Sciatic nerve (tissue), 2 donors: ENCODE measurements around the gene DNAJC21. TPM values are rescaled to one million over a fixed set of nuclear protein-coding genes. Genes with fewer than 3 reads are reported as not detected.
"Not testable (repeated sequence)": the region's sequence is repeated elsewhere in the genome, so short reads cannot be mapped to it uniquely, and the experiment has no call there.

Source experiments
- ATAC-seq: fragments of 200-7000 bp; cut with Tn5 transposase; one replicate; pipeline ENCODE4 v1.9.1; 2020; ENCODE audit warnings: mild to moderate bottlenecking, moderate library complexity
- DNase-seq: peaks from one replicate; pipeline ENCODE4 v3.0.0-alpha.2; 2020; ENCODE audit warnings: low spot score
- intact Hi-C: fragments of 100-400 bp; cut with DNase I; formaldehyde crosslinking; loops from one replicate; pipeline ENCODE4 v1.14.2; 2022
- total RNA-seq: library from RNA; stranded (reverse); fragmentation: NEBNext Ultra II Directional; extraction: Animal tissue kit (Norgen Biotek cat#: 25700); gene quantifications from one replicate; pipeline ENCODE4 v1.2.1, GENCODE V29; 2021
- donor health status: DM: no; HTN: no; CAD: no.
- donor health status: DM: no; HTN: no; CAD: no.

The DNAJC21 gene
- total RNA-seq, 1 donor from 2014 or later: 48.3 TPM

DNA sequence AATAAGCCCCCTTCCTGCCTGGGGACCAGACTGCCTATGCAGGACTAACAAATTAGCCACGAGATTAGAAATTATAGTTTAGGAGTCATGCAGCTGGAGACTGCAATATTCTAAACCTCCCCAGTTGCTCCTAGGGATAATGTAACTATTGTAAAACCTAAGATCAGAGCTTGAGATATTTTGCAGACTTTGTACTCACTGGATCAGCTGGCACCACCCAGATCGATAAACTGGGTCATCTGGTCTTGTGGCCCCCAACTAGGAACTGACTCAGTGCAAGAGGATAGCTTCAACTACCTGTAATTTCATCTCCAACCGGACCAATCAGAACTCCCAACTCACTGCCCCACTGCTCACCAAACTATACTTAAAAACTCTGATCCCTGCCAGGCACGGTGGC lies 38.2 kb downstream of the DNAJC21 start:
- intact Hi-C loops: no loop called here
- ATAC-seq: no peak

DNA sequence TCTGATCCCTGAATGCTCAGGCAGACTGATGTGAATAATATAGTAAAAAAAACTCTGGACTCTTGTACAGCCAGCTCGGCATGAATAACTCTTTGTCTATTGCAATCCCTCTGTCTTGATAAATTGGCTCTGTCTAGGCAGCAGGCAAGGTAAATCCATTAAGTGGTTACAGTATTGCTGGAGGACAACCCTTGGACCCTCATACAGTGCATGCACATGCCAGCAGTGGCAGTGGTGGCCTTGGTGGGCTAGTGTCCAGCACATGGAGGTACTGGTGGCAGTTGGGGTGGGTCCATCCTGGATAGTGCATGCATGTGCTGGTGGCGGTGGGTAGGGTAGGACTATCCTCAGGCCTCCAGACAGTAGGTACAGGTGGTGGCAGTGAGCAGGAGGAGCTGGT lies 38.9 kb downstream of the DNAJC21 start:
- DNase-seq (no peak), ATAC-seq (no peak)
- intact Hi-C loops: no loop called here

More for the DNA sequence above, 38.2 kb downstream of the DNAJC21 start:
- DNase-seq: no peak

DNA sequence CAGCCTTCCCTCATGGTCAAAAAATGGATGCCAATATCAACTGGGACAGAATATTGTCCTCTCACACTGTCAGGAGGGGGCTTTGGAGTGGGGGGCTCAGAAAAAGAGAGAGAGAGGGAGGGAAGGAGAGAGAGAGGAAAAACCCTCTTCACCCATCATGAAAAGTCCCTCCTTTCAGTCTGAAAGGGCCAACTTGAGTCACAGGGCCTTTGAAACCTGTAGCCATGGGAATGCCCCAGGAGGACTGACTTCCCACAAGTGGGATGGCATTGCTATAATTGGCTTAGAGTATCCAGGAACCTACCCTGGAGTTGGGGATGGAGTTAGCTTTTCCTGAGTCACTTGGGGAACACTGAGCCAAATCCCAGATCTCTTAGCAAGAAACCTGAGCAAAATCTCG lies 41.2 kb downstream of the DNAJC21 start:
- intact Hi-C loops: no loop called here
- ATAC-seq (no peak), DNase-seq (no peak)

- DNase-seq, intact Hi-C loops, ATAC-seq: not testable (repeated sequence)
Measured at GRCh38 chr5:34971655-34972054, 42.3 kb downstream of the DNAJC21 start.

DNA sequence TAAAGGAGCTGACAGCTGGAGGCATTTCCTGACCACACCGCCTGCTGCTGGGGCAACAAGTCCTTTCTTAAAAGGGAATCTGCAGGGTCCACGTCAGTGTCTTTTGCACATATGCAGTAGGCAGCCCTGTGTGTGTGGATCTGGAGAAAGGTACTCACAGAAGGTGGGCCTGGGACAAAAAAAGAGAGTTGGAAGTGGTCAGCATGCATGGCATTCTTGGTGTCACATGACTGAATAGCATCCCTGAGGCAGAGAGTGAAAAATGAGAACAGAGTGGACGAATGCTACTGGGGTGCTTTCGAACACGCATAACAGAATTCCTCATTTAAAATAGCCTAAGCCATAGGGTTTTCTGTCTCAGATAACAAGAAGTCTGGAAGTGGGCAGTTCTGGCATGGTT lies 47.0 kb downstream of the DNAJC21 start:
- ATAC-seq (no peak), DNase-seq (no peak)
- intact Hi-C loops: no loop called here

DNA sequence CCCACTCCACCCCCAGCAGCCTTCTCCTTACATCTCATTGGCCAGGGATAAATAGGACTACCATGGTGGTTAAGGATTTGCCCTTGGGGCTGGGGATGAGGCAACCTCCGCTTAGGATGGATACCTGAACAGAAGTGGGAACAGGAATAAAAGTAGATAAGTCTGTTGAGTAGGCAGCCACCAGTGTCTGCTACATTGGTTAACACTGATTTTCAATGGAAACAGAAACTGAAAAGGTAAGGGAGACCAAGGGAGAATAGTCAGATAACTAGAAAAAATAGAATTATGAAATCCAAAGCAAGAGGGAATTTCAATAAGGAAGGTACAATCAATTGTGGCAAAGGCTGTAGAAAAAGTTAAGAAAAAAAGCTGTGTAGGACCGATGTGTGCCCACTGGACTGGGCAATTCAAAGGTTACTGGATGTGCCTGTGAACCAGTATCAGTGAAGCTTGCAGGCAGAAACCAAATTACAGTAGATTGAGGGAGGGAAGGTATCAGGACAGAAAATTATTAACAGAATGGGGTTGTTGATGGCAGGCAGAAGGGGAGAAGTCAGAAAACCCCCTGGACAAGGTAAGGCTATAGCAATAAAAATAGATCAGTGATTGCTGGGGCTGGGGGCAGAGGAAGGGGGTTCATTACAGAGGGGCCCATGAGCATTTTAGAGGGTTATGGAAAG lies 48.7 kb downstream of the DNAJC21 start:
- DNase-seq (no peak), ATAC-seq (no peak)
- intact Hi-C loops: no loop called here

GRCh38 chr5:34978681-34979080 lies 49.3 kb downstream of the DNAJC21 start:
- intact Hi-C loops: no loop called here
- no peak for DNase-seq
- ATAC-seq: no peak

- DNase-seq (no peak), ATAC-seq (no peak)
- intact Hi-C loops: no loop called here
Measured at GRCh38 chr5:34982823-34983222, 53.5 kb downstream of the DNAJC21 start.

GRCh38 chr5:34986965-34987364 lies 57.6 kb downstream of the DNAJC21 start:
- ATAC-seq: no peak
- no peak for DNase-seq

DNA sequence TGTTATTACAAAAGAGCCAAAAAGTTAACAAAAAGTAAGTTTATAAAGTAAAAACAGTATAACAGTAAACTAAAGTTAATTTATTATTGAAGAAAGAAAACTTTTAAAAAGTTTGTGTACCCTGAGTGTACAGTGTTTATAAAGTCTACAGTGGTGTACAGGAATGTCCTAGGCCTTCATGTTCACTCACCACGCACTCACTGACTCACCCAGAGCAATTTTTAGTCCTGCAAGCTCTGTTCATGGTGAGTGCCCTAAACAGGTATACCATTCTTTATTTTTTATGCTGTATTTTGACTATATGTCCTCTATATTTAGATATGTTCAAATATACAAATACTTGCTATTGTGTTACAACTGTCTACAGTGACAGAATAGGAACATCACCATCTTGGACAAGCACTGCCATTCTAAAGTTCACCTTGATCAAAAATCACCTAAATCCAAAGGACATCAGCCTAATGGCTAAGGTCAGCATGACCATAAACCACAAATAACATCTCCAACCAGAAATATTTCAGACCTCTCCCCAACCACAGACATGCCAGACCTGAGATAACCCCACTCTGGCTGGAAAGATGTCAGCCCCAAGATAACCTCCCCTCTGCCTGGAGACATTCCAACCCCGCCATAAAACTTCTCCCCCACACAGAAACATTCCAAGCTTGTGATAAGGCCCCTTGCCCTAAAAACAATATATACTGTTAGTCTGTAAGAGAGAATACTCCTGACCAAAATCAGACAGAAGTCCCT lies 62.3 kb downstream of the DNAJC21 start:
- intact Hi-C loops: no loop called here
- no peak for DNase-seq

More at GRCh38 chr5:34986965-34987364, 57.6 kb downstream of the DNAJC21 start:
- intact Hi-C loops: no loop called here

GRCh38 chr5:34993951-34994350 lies 64.6 kb downstream of the DNAJC21 start:
- intact Hi-C loops: no loop called here
- ATAC-seq: no peak
- no peak for DNase-seq

More for the DNA sequence above, 62.3 kb downstream of the DNAJC21 start:
- ATAC-seq: no peak

DNA sequence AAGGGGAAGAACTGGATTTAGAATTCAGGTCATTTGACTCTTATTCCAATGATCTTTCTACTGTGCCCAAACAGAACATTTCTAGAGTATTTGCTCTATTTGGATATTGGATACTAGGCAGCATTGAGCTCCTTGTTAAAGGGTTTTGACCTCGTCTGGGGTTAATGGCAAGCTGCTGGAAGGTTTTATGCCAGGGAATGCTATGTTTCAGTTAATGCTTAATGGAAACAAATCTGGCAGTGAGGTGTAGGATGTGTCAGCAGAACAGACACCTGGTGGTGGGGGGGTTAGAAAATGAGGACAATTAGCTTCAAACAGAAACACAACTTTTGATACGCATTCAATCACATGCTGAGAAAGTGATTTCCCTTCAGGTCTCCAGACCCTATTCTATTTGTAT lies 66.9 kb downstream of the DNAJC21 start:
- no peak for ATAC-seq
- no peak for DNase-seq
- intact Hi-C loops: no loop called here

DNA sequence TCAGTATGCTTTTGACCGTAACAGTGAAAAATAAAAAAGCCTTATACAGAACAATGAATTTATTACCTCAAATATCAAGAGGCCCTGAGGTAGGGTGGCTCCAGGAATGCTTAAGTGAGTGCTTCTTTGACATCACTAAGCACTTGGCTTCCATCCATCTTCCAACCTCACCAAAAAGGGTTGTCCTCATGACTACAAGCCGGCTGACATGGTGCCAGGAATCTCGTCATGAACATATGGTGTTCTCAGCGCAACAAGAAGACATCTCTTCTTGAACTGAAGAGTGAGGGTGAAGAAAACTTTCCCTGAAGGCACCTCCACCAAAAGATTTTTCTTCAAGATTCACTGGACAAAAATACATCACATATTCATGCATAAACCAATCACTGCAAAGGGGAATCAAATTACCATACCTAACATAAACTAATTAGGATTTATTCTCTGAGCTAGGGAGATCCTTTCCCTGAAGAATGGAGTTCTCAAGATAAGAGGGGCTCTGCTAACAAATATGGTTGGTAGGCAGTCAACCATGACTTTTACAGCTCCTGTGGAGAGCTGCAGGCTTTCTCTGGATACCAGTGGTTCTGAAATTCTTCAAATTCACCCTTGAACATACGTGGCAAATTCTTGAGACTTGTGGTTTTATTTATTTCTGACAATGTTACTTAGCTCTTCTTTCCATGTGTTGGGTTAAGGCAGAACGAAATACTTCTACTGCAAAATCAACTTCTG lies 68.9 kb downstream of the DNAJC21 start:
- intact Hi-C loops: no loop called here
- DNase-seq (no peak), ATAC-seq (no peak)

GRCh38 chr5:35001842-35002241 lies 72.5 kb downstream of the DNAJC21 start:
- ATAC-seq: no peak

GRCh38 chr5:35002459-35002858 lies 73.1 kb downstream of the DNAJC21 start:
- no peak for ATAC-seq
- intact Hi-C loops: loop anchor here (10.0 kb wide), 1 partner anchor 528 kb away; no protein-coding TSS in a partner anchor
- DNase-seq: no peak

More at GRCh38 chr5:35001842-35002241, 72.5 kb downstream of the DNAJC21 start:
- DNase-seq: no peak
- intact Hi-C loops: loop anchor here (10.0 kb wide), 1 partner anchor 527 kb away; no protein-coding TSS in a partner anchor

DNA sequence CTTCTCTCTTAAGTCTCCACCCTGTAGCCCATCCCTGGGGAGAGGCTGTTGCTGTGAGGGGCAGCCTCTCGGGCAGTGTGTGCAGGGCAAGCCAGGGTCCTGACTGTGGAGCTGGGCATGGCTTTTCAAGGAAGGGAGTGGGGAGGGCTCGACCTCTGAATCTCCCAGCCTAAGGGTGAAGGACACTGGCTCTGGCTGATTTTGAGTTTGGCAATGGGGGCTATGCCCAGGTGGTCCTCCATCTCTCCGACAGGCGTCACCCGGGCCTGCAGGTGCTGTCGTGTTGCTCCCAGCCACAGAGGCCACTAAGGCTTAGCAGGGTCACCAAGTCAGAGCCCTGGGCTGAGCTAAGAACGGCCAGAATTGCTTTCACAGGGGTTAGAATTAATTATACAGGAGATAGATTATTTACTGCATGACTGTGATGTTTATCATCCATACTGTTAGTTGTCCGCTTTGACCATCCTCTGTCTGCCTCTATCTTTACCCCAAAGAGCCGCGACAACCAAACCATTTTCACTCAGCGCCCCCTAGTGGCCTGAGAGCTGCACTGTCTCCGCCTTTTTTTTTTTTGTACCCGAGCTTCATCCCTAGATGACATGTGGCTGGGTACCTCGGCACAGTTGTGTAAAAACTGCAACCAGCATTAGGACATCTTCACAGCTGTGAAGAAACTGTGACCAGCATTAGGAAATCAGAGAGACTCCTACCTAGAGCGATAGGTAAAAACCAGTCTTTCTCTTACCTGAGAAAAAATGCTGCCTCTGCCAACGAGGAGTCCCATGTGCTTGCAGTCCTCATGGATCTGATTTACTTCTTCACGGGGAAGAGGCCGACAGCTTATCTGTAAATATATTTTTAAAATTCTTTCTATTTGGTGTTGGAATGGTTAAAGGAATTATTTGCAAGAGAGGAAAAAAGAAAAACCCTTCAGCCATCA lies 73.9 kb downstream of the DNAJC21 start:
- ATAC-seq (peak; percentile 75), DNase-seq (peak; percentile 80)
- intact Hi-C loops: loop anchor here (10.0 kb wide), 1 partner anchor 528 kb away; no protein-coding TSS in a partner anchor

DNA sequence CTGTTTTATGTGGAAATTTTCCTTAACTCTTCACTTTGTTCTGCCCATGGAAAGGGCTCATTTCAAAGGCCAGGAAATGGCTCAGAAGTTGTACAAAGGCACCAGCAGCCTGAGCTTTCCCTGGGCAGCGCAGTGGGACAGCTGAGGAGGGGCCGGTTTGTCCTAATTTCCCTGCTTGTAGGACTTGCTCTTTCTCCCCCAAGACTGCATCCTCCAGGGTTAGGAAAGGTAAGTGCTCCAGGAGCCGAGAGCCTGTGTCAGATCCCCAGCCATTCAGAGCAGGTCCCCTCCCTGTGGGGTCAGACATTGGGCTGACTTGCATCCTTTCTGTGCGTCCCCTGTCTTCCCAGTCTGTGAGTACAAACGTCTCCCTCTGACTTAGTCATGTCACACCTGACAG lies 74.8 kb downstream of the DNAJC21 start:
- intact Hi-C loops: loop anchor here (10.0 kb wide), 1 partner anchor 529 kb away; no protein-coding TSS in a partner anchor
- no peak for ATAC-seq

DNA sequence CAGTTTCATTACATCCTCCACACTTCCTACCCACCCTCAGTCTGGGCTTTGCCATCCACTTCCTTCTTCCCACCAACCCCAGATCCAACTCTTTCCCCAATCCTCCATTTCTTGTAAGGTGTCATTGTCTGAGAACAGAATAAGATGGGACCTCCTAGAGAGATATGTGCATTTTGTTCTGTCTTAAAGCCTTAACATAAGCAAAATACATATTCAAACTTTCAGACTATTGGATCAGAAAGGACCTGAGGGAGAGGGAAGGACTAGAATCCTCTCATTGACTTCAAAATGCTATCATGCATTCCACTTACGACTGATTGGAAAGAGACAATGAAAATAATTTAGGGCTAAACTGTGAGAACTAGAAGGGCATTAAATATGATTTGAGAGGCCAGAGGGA lies 75.4 kb downstream of the DNAJC21 start:
- DNase-seq (no peak), ATAC-seq (no peak)
- intact Hi-C loops: loop anchor here (10.0 kb wide), 1 partner anchor 530 kb away; no protein-coding TSS in a partner anchor

More for the DNA sequence above, 74.8 kb downstream of the DNAJC21 start:
- DNase-seq: no peak
